ENCODE results near the gene ERVMER34-1.

- TF ChIP-seq CTCF (conservative IDR thresholded peaks at IDR 0.05; ENCODE audit: low read depth, low read length): no peak
- TF ChIP-seq EZH2 (IDR thresholded peaks at IDR 0.05; ENCODE audit: borderline replicate concordance, low read depth, low read length, poor library complexity, severe bottlenecking): no peak
Measured at GRCh38 chr4:52714597-52715254, 36.5 kb downstream of the ERVMER34-1 start.
